GM18498 (cell line): ENCODE data around the gene GLDC.
"Not testable (repeated sequence)": the region's sequence is repeated elsewhere in the genome, so short reads cannot be mapped to it uniquely, and the experiment has no call there.

Experiments
- ATAC-seq: cut with Tn5 transposase; IDR thresholded peaks from one replicate; pipeline ENCODE4 v1.9.1; 2021; ENCODE audit warnings: mild to moderate bottlenecking, moderate library complexity; ENCODE audit not compliant: unreplicated experiment

GLDC gene

GRCh38 chr9:6575324-6576034, 70.0 kb downstream of the GLDC start:
- peak; percentile 94 for ATAC-seq

- no peak for ATAC-seq
Measured at GRCh38 chr9:6567140-6567591, 78.4 kb downstream of the GLDC start.

GRCh38 chr9:6566409-6567139, 79.0 kb downstream of the GLDC start:
- ATAC-seq: no peak

- no peak for ATAC-seq
Measured at GRCh38 chr9:6565312-6565711, 80.2 kb downstream of the GLDC start.

GRCh38 chr9:6564868-6565267, 80.7 kb downstream of the GLDC start:
- no peak for ATAC-seq

GRCh38 chr9:6564360-6564759, 81.2 kb downstream of the GLDC start:
- ATAC-seq: no peak

GRCh38 chr9:6562871-6563430, 82.6 kb downstream of the GLDC start:
- no peak for ATAC-seq

- no peak for ATAC-seq
Measured at GRCh38 chr9:6562201-6562600, 83.3 kb downstream of the GLDC start.

GRCh38 chr9:6557883-6558616, 87.5 kb downstream of the GLDC start:
- no peak for ATAC-seq

GRCh38 chr9:6553866-6554265, 91.7 kb downstream of the GLDC start:
- no peak for ATAC-seq

- ATAC-seq: no peak
Measured at GRCh38 chr9:6552498-6553121, 92.9 kb downstream of the GLDC start.

- no peak for ATAC-seq
Measured at GRCh38 chr9:6552033-6552432, 93.5 kb downstream of the GLDC start.

GRCh38 chr9:6551136-6551535, 94.4 kb downstream of the GLDC start:
- no peak for ATAC-seq

- ATAC-seq: no peak
Measured at GRCh38 chr9:6549106-6549800, 96.3 kb downstream of the GLDC start.

- ATAC-seq: no peak
Measured at GRCh38 chr9:6545017-6545691, 100.4 kb downstream of the GLDC start.

- ATAC-seq: no peak
Measured at GRCh38 chr9:6543204-6543603, 102.3 kb downstream of the GLDC start.

GRCh38 chr9:6542617-6543016, 102.9 kb downstream of the GLDC start:
- ATAC-seq: not testable (repeated sequence)

- no peak for ATAC-seq
Measured at GRCh38 chr9:6538666-6539071, 106.9 kb downstream of the GLDC start.

GRCh38 chr9:6535594-6535993, 109.9 kb downstream of the GLDC start:
- ATAC-seq: no peak
